ENCODE data around the gene FAM83C. TPM values are rescaled to one million over a fixed set of nuclear protein-coding genes. Genes with fewer than 3 reads are reported as not detected.

The FAM83C gene
- total RNA-seq, 2 experiments from 2014 or later = not detected

DNA sequence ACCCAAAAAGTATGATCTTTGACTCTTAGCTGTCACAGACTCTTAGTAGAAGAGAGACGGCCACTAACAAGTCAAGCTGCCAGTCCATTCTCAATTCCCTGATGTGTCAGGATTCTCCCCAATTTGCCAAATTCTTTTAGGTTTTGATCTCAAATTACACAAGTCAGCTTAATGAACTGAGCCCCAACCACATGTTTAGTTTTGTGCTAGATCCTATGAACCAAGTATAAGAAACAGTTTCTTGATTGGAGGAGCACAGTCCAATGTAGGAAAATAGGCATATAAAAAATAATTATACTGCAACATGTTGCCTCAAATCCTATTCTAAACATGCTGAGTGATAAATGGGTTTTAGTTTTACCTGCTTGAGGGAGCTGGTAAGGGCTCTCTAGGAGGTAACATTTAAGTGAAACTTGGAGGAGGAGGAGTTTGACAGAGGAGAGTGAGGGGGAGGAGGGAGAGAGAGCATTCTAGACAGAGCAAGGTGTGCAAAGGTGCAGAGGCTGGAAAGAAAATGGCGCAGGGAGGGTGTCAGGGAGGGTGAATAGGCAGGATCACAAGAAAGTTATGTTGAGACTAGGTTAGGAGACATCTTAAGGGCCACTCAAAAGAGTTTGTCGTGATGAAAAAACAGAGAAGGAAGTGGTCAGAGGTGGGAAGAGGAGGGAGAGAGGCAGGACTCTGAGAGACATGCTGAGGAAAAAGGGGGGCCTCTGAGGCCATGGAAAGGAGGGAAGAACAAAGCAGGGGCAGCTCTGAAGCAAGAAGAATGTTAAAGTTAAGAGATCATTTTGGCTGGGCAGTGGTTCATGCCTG, 22.8 kb upstream of the FAM83C start:
- H3K9me3 Mint-ChIP-seq = no peaks in the 10 kb centered on the region
- peaks cover 14% of the 10 kb centered on the region for H3K36me3 Mint-ChIP-seq (ENCODE audit: low read depth)
- H3K27ac Mint-ChIP-seq = peak overlapping the region; percentile 39
- ChIA-PET POLR2A (no interaction called here), CTCF (interaction anchor here (1.2 to 1.8 kb wide), 3 partner anchors 9 to 14 kb away, joined by 3 to 10 read pairs (median 3); no protein-coding TSS in a partner anchor)
- no peak overlapping the region for H3K4me3 Mint-ChIP-seq
- peaks cover 57% of the 10 kb centered on the region for H3K4me1 Mint-ChIP-seq
- no peaks in the 10 kb centered on the region for H3K27me3 Mint-ChIP-seq
- DNase-seq = no peak

DNA sequence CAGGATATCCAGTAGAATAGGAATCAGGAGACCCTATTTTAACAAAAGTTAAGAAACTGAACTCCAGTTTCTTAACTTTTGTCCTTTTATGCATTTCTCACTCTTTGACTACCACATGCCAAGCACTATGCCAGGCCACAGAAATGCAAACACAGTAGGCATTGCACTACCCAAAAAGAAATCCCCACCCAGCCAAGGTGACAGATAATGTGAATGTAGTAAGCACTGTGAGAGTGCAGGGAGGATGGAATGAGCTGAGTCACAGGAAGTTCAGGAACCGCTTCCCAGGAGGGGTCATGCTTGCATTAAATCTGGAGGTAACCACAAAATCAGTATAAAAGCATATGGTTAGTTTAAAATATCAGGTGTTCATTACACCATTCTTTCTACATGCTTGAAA, 20.1 kb upstream of the FAM83C start:
- Mint-ChIP-seq H3K36me3 (ENCODE audit: low read depth) (peaks cover 16% of the 10 kb centered on the region), H3K27ac (peak overlapping the region; percentile 5), H3K27me3 (no peaks in the 10 kb centered on the region), H3K9me3 (no peaks in the 10 kb centered on the region), H3K4me1 (peaks cover 49% of the 10 kb centered on the region), H3K4me3 (no peak overlapping the region)
- ChIA-PET CTCF (interaction anchor here (1.9 kb wide), 1 partner anchor 8 kb away, joined by 5 read pairs; no protein-coding TSS in a partner anchor), POLR2A (no interaction called here)
- no peak for DNase-seq

DNA sequence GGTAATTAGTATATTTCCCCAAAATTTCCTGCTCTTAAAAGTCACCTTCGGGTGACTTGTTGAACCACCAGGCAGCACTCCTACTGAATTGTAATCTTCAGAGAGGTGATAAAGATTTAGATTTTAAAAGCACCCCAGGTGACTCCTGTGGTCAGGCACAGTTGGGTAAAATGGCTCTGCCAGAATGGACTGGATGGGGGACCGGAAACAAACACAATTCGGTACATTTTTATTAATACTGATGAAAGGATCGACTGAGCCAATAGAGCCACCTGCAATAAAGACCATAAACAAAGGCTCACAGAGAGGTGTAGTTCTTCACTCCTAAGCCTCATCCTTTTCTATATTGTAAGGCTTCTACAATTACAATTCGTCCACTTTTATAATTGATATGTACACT, 19.6 kb upstream of the FAM83C start:
- CTCF ChIA-PET = interaction anchor here (1.0 to 1.5 kb wide), 2 partner anchors 18 to 40 kb away, joined by 3 to 4 read pairs; no protein-coding TSS in a partner anchor
- peak overlapping the region; percentile 42 for H3K27ac Mint-ChIP-seq
- no peaks in the 10 kb centered on the region for H3K9me3 Mint-ChIP-seq
- no peak for DNase-seq
- POLR2A ChIA-PET = no interaction called here
- H3K36me3 Mint-ChIP-seq (ENCODE audit: low read depth) = peaks cover 16% of the 10 kb centered on the region
- peaks cover 53% of the 10 kb centered on the region for H3K4me1 Mint-ChIP-seq
- H3K4me3 Mint-ChIP-seq = no peak overlapping the region
- H3K27me3 Mint-ChIP-seq = no peaks in the 10 kb centered on the region

DNA sequence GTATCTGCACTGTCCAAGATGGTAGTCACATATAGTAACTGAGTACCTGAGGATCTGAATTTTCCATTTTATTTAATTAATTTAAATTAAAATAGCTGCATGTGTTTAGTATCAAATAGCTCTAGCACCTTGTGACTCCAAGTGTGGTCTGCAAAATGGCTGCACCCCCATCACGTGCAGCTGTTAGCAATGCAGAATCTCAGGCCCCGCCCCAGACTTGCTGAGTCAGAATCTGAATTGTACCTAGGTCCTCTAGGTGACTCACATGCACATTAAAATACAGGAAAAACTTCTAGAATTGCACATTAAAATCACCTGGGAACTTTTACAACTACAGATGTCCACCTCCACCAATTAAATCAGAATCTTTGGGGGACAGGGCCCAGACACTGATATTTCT, 19.2 kb upstream of the FAM83C start:
- Mint-ChIP-seq H3K9me3 (no peaks in the 10 kb centered on the region), H3K4me1 (peaks cover 57% of the 10 kb centered on the region), H3K4me3 (no peak overlapping the region), H3K27ac (no peak overlapping the region), H3K27me3 (no peaks in the 10 kb centered on the region), H3K36me3 (ENCODE audit: low read depth) (peaks cover 16% of the 10 kb centered on the region)
- ChIA-PET POLR2A (no interaction called here), CTCF (interaction anchor here (1.0 to 1.5 kb wide), 3 partner anchors 18 to 135 kb away, joined by 3 to 4 read pairs (median 3); no protein-coding TSS in a partner anchor)
- peak; percentile 33 for DNase-seq

DNA sequence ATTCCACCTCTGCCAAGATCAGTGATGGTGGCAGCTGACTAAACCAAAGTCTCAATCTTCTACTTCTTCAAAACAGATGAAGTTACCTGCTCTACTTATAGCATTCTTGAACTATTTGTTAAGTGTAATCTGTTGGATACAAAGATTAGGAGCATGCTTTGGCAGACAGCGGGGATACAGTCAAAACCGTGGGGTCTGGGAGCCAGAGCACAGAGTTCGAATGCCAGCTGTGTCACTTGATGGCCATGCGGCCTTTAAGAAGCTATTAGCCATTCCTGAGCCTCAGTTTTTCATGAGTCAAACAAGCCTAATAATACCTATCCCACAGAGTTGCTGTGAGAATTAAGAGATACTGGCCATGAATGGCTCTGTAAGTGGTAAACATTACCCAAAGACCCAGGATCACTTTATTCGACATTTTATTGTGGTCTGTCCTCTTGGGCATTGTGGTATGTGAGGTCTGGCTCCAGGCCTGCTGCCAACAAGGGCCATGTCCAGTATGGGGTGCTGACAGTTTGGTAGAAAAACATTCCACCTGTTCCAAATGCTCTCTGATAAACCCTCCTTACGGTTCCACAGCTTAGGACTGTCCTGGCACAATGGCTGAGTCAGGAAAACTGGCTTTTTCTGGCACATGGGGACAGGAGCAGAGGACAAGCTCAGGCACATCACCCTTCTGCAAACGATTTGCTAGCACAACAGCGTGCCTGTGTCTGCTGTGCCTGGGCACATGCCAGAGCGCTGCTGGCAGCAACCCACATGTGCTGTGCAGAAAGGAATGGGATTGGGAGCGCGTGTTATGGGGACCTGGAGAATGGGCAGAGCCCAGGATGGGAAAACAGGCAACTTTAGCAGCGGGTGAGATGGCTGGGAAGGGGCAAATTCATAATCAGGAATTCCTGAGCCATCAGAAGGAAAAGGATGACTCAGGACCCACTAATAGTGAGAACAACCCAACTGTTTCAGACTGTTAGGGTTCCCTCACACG, 15.7 kb upstream of the FAM83C start:
- Mint-ChIP-seq H3K27me3 (no peaks in the 10 kb centered on the region), H3K4me1 (peaks cover 62% of the 10 kb centered on the region), H3K9me3 (no peaks in the 10 kb centered on the region), H3K4me3 (no peak overlapping the region), H3K27ac (no peak overlapping the region), H3K36me3 (ENCODE audit: low read depth) (peaks cover 10% of the 10 kb centered on the region)
- POLR2A ChIA-PET = no interaction called here
- CTCF ChIA-PET = interaction anchor here (0.6 to 8.1 kb wide), 9 partner anchors 8 to 133 kb away, joined by 3 to 90 read pairs (median 3); no protein-coding TSS in a partner anchor
- DNase-seq = no peak

DNA sequence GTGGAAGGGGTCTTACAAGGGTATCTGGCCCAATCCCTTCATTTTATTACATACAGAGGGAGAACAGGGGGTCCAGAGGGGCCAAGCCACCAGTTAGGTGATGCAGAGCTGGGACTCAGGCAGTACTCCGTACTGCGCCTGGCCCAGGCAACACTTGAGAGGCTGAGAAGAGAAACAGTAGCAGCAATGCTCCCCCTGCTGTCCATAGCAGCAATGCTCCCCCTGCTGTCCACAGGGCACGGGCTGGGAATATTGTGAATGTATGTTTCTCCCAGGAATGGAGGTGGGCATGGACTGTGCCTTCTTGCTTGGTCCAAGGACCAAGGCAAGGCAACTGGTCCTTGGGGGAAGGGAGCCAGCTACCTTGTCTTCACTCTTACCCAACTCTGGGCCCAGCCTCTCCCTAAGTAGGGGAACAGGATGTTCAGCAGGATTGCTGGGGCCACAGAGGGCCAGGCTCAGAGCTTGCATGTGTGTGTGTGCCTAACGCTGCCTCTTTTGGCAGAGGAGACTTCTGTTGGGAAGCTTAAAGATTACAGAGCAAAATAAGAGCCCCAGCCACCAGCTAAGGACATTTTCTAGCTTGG, 14.8 kb upstream of the FAM83C start:
- Mint-ChIP-seq H3K27me3 (no peaks in the 10 kb centered on the region), H3K4me1 (peaks cover 54% of the 10 kb centered on the region), H3K9me3 (no peaks in the 10 kb centered on the region), H3K36me3 (ENCODE audit: low read depth) (peaks cover 4% of the 10 kb centered on the region), H3K4me3 (no peak overlapping the region), H3K27ac (peak overlapping the region; percentile 73)
- DNase-seq = peak; percentile 37
- ChIA-PET CTCF (interaction anchor here (0.6 to 8.1 kb wide), 12 partner anchors 8 to 162 kb away, joined by 3 to 90 read pairs (median 3); no protein-coding TSS in a partner anchor), POLR2A (no interaction called here)

DNA sequence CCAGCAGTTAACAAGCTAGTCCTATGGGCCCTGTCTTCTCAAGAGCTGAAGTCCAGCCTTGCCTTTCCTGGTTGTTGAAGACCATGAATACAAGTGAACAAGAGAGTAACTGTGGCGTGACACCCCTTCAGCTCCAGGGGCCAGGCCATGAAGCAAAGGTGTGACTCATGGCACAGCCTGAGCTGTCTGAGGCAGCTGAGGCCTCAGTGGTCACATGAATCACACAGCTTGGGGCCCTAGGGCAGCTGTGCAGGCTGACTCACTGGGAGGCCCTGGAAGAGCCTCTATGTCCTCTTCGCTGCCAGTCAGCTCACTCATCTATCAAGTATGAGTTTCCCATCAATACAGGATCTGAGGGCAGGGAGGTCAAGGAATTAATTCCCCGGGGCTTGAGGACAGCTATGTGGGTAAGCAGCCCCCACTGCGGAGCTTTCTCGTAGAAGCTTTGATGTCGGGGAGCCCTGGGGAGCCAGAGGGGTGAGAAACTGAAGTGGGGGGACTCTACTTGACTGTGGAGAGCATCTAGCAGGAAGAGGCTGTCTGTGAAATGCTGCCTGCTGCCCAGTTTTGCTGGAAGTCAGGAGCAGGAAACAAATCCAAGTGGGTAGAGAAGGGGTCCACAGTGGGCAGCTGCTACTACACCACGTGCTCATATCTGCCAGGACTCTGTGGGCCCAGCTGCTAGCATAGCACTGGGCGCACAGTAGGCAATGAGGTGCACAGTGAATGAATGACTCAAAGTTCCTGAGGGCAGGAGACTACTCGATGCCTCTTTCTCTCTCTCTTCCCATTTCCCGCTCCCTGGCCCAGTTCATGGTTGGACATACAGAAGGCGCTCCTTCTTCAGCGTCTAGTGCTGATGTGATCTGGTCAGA, 13.7 kb upstream of the FAM83C start:
- Mint-ChIP-seq H3K4me1 (peaks cover 45% of the 10 kb centered on the region), H3K4me3 (no peak overlapping the region), H3K27me3 (no peaks in the 10 kb centered on the region), H3K36me3 (ENCODE audit: low read depth) (peaks cover 2% of the 10 kb centered on the region), H3K9me3 (no peaks in the 10 kb centered on the region), H3K27ac (peak overlapping the region; percentile 88)
- peak; percentile 48 for DNase-seq
- ChIA-PET CTCF (interaction anchor here (0.6 to 8.1 kb wide), 13 partner anchors 9 to 161 kb away, joined by 3 to 90 read pairs (median 4); no protein-coding TSS in a partner anchor), POLR2A (interaction anchor here (0.9 to 1.3 kb wide), 2 partner anchors 149 to 158 kb away, joined by 3 to 4 read pairs; partner anchors contain the start of gene EDEM2)

DNA sequence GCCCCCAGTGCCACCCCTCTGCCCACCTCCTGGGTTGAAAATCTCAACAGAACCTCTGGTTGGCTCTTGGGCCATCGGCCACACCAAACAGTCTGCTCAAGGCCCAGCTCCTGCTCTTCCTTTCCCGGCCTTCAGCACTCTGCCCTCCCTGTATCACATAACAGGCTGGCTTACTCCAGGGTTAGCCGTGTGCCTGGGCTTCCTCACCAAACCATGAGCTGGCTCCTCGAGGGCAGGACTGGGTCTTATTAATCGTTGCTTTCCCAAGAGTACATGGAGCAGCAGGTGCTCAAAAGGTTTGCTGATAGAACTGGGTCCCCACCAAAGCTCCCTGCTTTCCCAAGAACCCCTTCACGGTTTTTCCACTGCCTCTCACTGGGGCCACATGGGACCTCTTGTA, 12.7 kb upstream of the FAM83C start:
- no peaks in the 10 kb centered on the region for H3K27me3 Mint-ChIP-seq
- peak overlapping the region; percentile 42 for H3K27ac Mint-ChIP-seq
- peaks cover 2% of the 10 kb centered on the region for H3K36me3 Mint-ChIP-seq (ENCODE audit: low read depth)
- no peak overlapping the region for H3K4me3 Mint-ChIP-seq
- H3K9me3 Mint-ChIP-seq = no peaks in the 10 kb centered on the region
- POLR2A ChIA-PET = interaction anchor here (0.6 to 1.3 kb wide), 2 partner anchors 16 to 150 kb away, joined by 4 read pairs; no protein-coding TSS in a partner anchor
- peaks cover 44% of the 10 kb centered on the region for H3K4me1 Mint-ChIP-seq
- DNase-seq = no peak
- CTCF ChIA-PET = interaction anchor here (0.6 to 8.1 kb wide), 17 partner anchors 8 to 571 kb away, joined by 3 to 90 read pairs (median 5); partner anchors contain the start of genes EDEM2 and EIF6

DNA sequence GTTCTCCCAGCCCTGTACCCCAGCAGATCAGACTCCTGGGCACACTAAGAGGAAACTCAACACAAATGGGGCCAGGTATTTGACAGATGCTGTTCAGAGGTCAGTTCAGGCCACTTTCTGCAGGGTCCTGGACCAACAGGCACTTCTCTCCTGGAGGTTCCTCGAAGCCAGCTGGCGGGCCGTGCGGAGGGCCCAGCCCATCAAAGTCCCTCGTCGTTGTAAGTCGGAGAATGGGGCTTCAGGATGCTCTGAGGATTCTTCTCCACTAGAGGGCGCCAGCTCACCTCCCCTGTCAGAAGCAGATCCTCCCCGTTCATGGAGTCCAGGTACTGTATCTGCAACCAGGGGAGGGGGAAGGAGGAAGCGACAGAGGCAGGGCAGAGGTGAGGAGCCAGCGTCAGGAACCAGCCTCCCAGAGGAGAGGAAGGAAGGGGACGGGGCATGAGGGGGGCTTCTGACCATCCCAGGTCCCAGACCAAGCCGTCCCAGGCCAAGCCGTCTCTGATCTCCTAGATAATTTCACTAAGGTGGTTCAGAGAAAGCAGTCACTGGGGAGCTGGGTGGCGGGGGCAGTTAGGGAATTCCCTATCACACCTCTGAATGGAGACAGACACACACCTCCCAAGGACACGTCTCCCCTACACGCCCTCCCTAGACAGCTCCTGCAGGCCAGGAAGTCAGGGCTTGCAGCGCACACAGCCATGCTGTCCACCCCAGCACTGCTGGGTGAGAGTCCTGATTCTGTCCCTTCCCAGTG, 11.7 kb upstream of the FAM83C start:
- peak; percentile 91 for DNase-seq
- peak overlapping the region; percentile 48 for H3K27ac Mint-ChIP-seq
- no peak overlapping the region for H3K4me3 Mint-ChIP-seq
- ChIA-PET CTCF (interaction anchor here (0.6 to 8.1 kb wide), 35 partner anchors 9 to 1032 kb away, joined by 3 to 90 read pairs (median 3); partner anchors contain the start of genes CEP250, EDEM2 and EIF6), POLR2A (no interaction called here)
- peaks cover 2% of the 10 kb centered on the region for H3K36me3 Mint-ChIP-seq (ENCODE audit: low read depth)
- no peaks in the 10 kb centered on the region for H3K27me3 Mint-ChIP-seq
- H3K4me1 Mint-ChIP-seq = peaks cover 44% of the 10 kb centered on the region
- H3K9me3 Mint-ChIP-seq = no peaks in the 10 kb centered on the region

DNA sequence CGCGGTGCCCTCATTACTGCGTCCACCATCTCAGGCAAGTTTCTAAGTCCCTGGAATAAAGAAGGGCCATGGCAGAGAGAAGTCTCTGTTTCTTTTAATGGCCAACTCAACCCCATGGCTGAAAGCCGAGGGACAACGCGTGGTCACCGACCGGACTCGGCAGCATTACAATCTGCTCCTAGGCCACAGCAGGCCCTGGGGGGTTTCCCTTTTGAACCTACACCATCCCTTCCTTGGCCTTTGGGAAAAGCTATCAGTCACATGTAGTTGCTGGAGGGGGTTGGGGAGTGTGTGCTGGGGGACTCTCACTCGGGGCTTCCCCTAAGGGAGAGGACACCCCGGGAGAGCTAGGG, 11.1 kb upstream of the FAM83C start:
- no peak overlapping the region for H3K4me3 Mint-ChIP-seq
- H3K27me3 Mint-ChIP-seq = no peaks in the 10 kb centered on the region

More for the DNA sequence above, 11.1 kb upstream of the FAM83C start:
- POLR2A ChIA-PET = no interaction called here
- Mint-ChIP-seq H3K27ac (no peak overlapping the region), H3K9me3 (no peaks in the 10 kb centered on the region), H3K36me3 (ENCODE audit: low read depth) (peaks cover 2% of the 10 kb centered on the region), H3K4me1 (peaks cover 44% of the 10 kb centered on the region)
- no peak for DNase-seq
- CTCF ChIA-PET = interaction anchor here (0.6 to 8.1 kb wide), 24 partner anchors 8 to 1031 kb away, joined by 3 to 90 read pairs (median 5); partner anchors contain the start of genes CEP250 and EIF6

Measured in activated CD4-positive, alpha-beta T cell treated with anti-CD3 and anti-CD28 coated beads, Interleukin-2, amount 10 ng/mL, durations not matched to agents 7 days and 5 days (primary cell).